ENCODE measurements around the gene RAB27A. TPM values are rescaled to one million over a fixed set of nuclear protein-coding genes. Genes with fewer than 3 reads are reported as not detected.

RAB27A gene
- total and polyA plus RNA-seq, 2 experiments from 2014 or later, result 3.2 to 5.8 TPM

DNA sequence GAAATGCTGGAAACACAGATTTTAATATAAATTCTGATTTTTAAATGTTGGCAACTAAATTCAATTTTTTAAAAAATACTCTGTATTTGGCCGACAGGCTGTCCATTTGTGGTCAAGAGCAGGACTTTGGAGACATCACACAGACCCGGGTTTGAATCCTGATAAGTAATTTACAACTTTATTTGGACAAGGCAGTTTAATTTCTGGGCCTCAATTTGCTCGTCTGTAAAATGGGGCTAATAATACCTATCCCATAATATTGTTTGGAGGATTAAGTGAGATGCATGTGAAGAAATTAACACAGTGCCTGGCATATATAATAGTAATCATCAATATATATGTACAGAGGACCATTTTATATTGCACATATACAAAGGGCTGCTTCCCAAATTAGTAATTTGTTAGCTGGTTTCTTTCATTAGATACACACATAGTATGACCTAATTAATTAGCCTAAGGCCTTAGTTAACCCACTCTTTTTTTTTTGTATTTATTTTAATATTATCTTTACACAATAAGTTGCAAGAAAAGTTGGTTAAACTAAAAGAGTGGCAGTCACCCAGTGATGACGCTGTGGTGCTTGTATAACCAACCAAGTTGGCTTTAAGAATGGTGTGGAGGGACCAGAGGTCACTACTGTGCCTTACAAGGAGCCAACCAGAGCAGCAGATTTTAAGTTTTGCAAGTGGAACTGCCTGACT lies 30.1 kb upstream of the RAB27A start:
- H2AFZ ChIP-seq, result peak overlapping the region; percentile 94
- H3K4me3 Mint-ChIP-seq, result peak overlapping the region; percentile 97
- H4K20me1 ChIP-seq (replicated peaks; ENCODE audit: insufficient read depth), result no peaks in the 10 kb centered on the region
- H3K27me3 Mint-ChIP-seq (ENCODE audit: insufficient read depth, low read depth, poor library complexity), result peaks cover 6% of the 10 kb centered on the region
- no peak for ATAC-seq
- no peaks in the 10 kb centered on the region for H3F3A ChIP-seq (replicated peaks; ENCODE audit: low read depth)
- peaks cover 21% of the 10 kb centered on the region for H3K4me1 Mint-ChIP-seq
- no peaks in the 10 kb centered on the region for H3K36me3 ChIP-seq (ENCODE audit: insufficient read depth)
- H3K4me1 ChIP-seq (ENCODE audit: insufficient read depth), result peaks cover 11% of the 10 kb centered on the region; the same call in 1 of the 2 replicates
- no peak overlapping the region for H3K27ac ChIP-seq (ENCODE audit: low read depth)
- H3K79me2 ChIP-seq (replicated peaks; ENCODE audit: insufficient read depth), result peaks cover 17% of the 10 kb centered on the region
- TF ChIP-seq ZNF462 (CRISPR knock-in tag; IDR thresholded peaks at IDR 0.05) (no peak), REST (IDR thresholded peaks at IDR 0.05; ENCODE audit: unreplicated experiment) (no peak), JUNB (IDR thresholded peaks at IDR 0.05; ENCODE audit: unreplicated experiment) (no peak)
- no peaks in the 10 kb centered on the region for H3K9me2 ChIP-seq (ENCODE audit: insufficient read depth)
- no peak for DNase-seq (ENCODE audit: low spot score)
- no peaks in the 10 kb centered on the region for H3K36me3 Mint-ChIP-seq (ENCODE audit: low read depth)
- H3K27ac Mint-ChIP-seq, result peak overlapping the region; percentile 96; the same call in 1 of the 2 replicates
- H3K4me3 ChIP-seq, result peak overlapping the region; percentile 72
- peak overlapping the region; percentile 80 for H3K4me2 ChIP-seq
- H3K9me3 Mint-ChIP-seq, result no peaks in the 10 kb centered on the region; the same call in 2 of the 3 replicates
- H3K27me3 ChIP-seq (ENCODE audit: insufficient read depth), result no peaks in the 10 kb centered on the region
